H4 (cell line): Measurements from ENCODE around the gene FOXB2. TPM values are rescaled to one million over a fixed set of nuclear protein-coding genes. Genes with fewer than 3 reads are reported as not detected.
"Not testable (repeated sequence)": the region's sequence is repeated elsewhere in the genome, so short reads cannot be mapped to it uniquely, and the experiment has no call there.

Experiments used
- DNase-seq: peaks from one replicate; pipeline ENCODE4 v3.0.0-alpha.2; 2015; ENCODE audit warnings: low spot score
- total RNA-seq: library from RNA; depleted of rRNA; stranded (reverse); fragments of >200 nt; shearing (Covaris generic); gene quantifications from 2 replicates; pipeline ENCODE4 v1.2.3, GENCODE V29; 2014

Gene FOXB2
- total RNA-seq, 1 experiment from 2014 or later: not detected

- DNase-seq: no peak
These were observed 3.3 kb upstream of the FOXB2 start for GRCh38 chr9:77016121-77016525.

- no peak for DNase-seq
These were observed 2.6 kb upstream of the FOXB2 start for GRCh38 chr9:77016526-77017504.

- DNase-seq: no peak
These were observed 2.0 kb upstream of the FOXB2 start for GRCh38 chr9:77017505-77017894.

- DNase-seq: no peak
These were observed 1.1 kb upstream of the FOXB2 start for GRCh38 chr9:77018058-77018968.

GRCh38 chr9:77018969-77019235 lies 553 bp upstream of the FOXB2 start:
- no peak for DNase-seq

GRCh38 chr9:77019926-77020412 lies 514 bp downstream of the FOXB2 start:
- no peak for DNase-seq

- no peak for DNase-seq
These were observed 1.2 kb downstream of the FOXB2 start for GRCh38 chr9:77020413-77021290.

- DNase-seq: no peak
These were observed 1.9 kb downstream of the FOXB2 start for GRCh38 chr9:77021291-77021894.

GRCh38 chr9:77021922-77022782 lies 2.7 kb downstream of the FOXB2 start:
- DNase-seq: no peak

GRCh38 chr9:77022783-77023440 lies 3.5 kb downstream of the FOXB2 start:
- no peak for DNase-seq

- DNase-seq: no peak
These were observed 4.3 kb downstream of the FOXB2 start for GRCh38 chr9:77023726-77024125.

GRCh38 chr9:77024776-77025545 lies 5.5 kb downstream of the FOXB2 start:
- DNase-seq: no peak

- DNase-seq: no peak
These were observed 9.0 kb downstream of the FOXB2 start for GRCh38 chr9:77028478-77028877.

GRCh38 chr9:77030045-77030444 lies 10.6 kb downstream of the FOXB2 start:
- DNase-seq: no peak

GRCh38 chr9:77038281-77039036 lies 19.0 kb downstream of the FOXB2 start:
- no peak for DNase-seq

GRCh38 chr9:77040340-77040739 lies 20.9 kb downstream of the FOXB2 start:
- DNase-seq: no peak

- not testable (repeated sequence) for DNase-seq
These were observed 24.3 kb downstream of the FOXB2 start for GRCh38 chr9:77043743-77044142.

GRCh38 chr9:77060681-77061080 lies 41.2 kb downstream of the FOXB2 start:
- not testable (repeated sequence) for DNase-seq
